HL-60/S4 (cell line): ENCODE results near the gene LGALS9C.
"Not testable (repeated sequence)": the region's sequence is repeated elsewhere in the genome, so short reads cannot be mapped to it uniquely, and the experiment has no call there.

Experiments used
- in situ Hi-C: fragments of 300-500 bp; cut with MboI; formaldehyde crosslinking; loops from 2 replicates; pipeline ENCODE4 v1.14.3; 2022; ENCODE audit warnings: low sequenced_read_pairs

The LGALS9C gene

GRCh38 chr17:18478362-18478761 is 1.8 kb downstream of the LGALS9C start:
- in situ Hi-C loops: not testable (repeated sequence)

DNA sequence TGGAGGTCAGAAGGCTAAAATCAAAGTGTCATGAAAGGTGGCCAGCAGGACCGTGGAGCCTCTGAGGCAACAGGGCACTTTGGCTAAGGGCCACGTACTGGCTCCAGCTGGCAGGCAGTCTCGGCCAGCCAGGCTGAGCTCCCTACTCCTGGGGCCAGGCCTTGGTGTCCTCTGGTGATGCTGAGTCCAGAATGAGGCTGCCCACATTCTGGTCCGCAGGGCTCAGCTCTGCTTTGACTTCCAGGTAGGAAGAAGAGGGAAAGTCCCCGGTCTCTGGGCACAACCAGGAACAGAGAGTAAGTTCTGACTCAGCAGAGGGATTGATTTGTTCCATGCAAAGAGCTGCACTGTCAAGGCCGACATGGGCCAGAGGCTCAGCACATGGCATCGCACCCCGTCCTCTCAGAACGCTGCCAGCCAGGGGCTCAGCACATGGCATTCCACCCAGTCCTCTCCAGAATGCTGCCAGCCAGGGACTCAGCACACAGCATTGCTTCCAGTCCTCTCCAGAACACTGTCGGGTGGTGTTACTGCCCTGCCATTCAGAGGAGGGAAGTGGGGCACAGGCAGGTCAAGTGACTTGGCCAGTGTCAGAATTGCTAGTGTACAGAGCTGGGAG is 2.5 kb downstream of the LGALS9C start:
- in situ Hi-C loops: not testable (repeated sequence)

- in situ Hi-C loops: not testable (repeated sequence)
Measured at GRCh38 chr17:18481775-18482174, 5.2 kb downstream of the LGALS9C start.

GRCh38 chr17:18485936-18486464 is 9.4 kb downstream of the LGALS9C start:
- in situ Hi-C loops: not testable (repeated sequence)

- in situ Hi-C loops: not testable (repeated sequence)
Measured at GRCh38 chr17:18487633-18488032, 11.0 kb downstream of the LGALS9C start.

GRCh38 chr17:18488622-18489021 is 12.0 kb downstream of the LGALS9C start:
- in situ Hi-C loops: not testable (repeated sequence)

DNA sequence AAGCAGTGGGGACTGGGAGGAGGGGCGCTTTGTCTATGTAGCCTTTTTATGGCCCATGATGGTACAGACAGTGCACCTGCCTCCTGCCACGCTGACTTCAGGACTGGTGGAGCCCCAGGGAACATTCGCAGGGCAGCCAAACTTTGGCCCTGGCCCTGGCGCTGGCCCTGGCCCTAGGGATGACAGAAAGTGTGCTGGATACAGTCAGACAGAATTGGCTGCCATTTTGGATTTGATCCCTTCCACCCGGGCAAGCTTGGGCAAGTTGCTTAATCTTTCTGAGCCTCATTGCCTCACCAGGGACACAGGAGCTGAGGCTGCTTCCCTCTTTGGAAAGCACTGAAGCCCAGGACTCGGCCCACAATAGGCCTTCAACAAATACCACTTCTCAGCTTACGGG is 13.4 kb downstream of the LGALS9C start:
- in situ Hi-C loops: not testable (repeated sequence)

GRCh38 chr17:18492712-18493480 is 16.3 kb downstream of the LGALS9C start:
- in situ Hi-C loops: not testable (repeated sequence)

DNA sequence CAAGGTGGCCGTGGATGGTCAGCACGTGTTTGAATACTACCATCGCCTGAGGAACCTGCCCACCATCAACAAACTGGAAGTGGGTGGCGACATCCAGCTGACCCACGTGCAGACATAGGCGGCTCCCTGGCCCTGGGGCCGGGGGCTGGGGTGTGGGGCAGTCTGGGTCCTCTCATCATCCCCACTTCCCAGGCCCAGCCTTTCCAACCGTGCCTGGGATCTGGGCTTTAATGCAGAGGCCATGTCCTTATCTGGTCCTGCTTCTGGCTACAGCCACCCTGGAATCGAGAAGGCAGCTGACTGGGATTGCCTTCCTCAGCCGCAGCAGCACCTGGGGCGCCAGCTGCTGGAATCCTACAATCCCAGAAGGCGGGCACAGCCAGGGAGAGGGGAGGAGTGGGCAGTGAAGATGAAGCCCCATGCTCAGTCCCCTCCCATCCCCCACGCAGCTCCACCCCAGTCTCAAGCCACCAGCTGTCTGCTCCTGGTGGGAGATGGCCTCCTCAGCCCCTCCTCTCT is 17.7 kb downstream of the LGALS9C start:
- in situ Hi-C loops: not testable (repeated sequence)

GRCh38 chr17:18497044-18497443 is 20.5 kb downstream of the LGALS9C start:
- in situ Hi-C loops: not testable (repeated sequence)

DNA sequence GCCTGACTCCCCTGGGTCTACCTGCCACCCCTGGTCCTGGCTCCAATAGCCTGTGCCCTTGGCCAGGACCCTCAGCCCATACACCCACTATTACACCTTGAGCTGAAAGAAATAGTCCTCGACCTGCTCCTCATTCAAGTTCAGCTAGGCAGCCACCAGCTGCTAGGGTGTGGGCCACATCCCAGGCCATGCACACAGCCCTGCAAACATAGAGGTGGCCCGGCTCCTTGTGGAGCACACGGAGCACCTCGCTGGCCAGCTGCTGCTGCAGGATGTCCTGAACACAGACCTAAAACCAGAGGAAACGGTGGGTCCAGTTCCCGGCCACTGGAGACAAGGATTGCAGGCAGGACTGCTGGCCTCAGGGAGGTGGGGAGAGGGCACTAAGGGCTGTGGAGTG is 22.5 kb downstream of the LGALS9C start:
- in situ Hi-C loops: not testable (repeated sequence)

GRCh38 chr17:18499756-18500155 is 23.2 kb downstream of the LGALS9C start:
- in situ Hi-C loops: not testable (repeated sequence)

DNA sequence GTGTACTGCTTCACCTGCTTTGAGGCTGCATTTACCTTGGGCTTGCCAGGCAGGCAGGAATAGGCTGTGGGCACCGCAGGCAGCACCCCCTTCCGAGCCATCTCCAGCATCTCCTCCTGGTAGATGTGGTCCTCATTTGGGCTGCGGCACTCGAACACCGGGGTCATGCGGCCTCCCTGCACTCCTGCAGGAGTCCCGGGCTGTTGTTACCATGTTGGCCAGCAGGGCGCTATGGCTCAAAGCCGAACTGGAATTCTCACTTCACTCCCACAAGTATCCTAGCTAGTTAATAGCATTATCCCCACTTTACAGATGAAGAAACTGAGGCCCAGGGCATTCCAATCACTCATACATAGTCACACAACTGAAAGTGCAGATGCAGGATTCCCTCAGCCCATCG is 23.7 kb downstream of the LGALS9C start:
- in situ Hi-C loops: not testable (repeated sequence)

DNA sequence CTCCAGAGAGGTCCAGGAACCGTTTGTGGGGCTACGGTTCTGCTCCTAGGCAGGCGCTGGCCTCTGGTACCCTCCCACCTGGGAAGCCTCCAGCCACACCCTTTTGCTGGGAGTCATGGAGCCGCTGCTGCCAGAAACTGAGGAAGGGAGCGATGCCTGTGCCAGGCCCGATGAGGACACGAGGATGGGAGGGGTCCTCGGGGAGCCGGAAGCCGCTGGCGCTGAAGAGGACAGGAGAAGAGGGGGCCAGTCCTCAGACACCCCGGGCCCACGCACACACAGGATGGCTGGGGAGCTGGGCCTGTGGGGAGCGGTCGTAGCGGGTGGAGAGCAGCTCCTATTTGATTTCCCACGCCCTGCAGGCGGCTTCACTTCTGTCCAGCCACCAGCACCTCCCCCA is 24.2 kb downstream of the LGALS9C start:
- in situ Hi-C loops: not testable (repeated sequence)

GRCh38 chr17:18503221-18503620 is 26.6 kb downstream of the LGALS9C start:
- in situ Hi-C loops: not testable (repeated sequence)

- in situ Hi-C loops: not testable (repeated sequence)
Measured at GRCh38 chr17:18507729-18508128, 31.1 kb downstream of the LGALS9C start.

- in situ Hi-C loops: not testable (repeated sequence)
Measured at GRCh38 chr17:18508667-18509066, 32.1 kb downstream of the LGALS9C start.

DNA sequence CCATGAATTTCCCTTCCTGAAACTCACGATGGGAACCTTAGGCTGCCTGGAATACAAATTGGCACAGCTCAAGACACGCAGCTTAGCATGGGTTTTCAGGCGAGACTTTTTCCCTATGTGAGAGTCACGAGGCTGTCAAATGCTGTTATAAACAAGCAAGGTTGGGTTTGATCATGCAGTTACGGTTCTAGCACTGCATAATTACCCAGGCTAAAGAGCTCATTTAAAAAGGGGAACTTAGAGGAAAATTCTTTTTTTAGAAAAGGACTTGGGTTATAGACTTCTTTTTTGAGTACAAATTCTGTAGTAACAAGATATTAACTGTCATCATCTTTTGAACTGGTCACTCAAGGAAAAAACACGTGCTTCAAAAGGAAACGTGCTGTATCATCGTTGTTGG is 44.5 kb downstream of the LGALS9C start:
- in situ Hi-C loops: not testable (repeated sequence)

- in situ Hi-C loops: not testable (repeated sequence)
Measured at GRCh38 chr17:18525015-18525414, 48.4 kb downstream of the LGALS9C start.

GRCh38 chr17:18526168-18526800 is 49.7 kb downstream of the LGALS9C start:
- in situ Hi-C loops: not testable (repeated sequence)

DNA sequence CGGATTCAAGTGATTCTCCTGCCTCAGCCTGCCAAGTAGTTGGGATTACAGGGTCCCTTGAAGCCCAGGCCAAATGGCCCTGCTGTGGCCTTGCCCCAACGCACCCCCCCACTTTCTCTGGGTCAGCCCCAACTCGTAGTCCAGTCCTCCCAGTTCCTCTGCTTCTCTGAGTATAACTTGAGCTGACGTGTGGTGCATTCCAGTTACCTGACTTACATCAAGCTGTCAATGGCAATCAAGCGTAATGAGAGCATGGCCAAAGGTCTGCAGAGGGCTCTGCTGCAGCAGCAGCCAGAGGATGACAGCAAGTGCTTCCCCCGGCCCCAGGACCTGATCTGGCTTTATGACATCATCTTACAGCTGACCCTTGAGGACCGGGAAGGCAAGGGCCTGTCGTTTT is 50.8 kb downstream of the LGALS9C start:
- in situ Hi-C loops: not testable (repeated sequence)
